Measurements from ENCODE around the gene POLR1A.

The POLR1A gene

GRCh38 chr2:86105252-86105968 is at the start of gene POLR1A:
Gene POLR1A, minus strand, starts transcription at chr2:86105886. Its CDS starts 110 bp downstream, at chr2:86105776.
- TF ChIP-seq ZBTB20 (tag by site-specific recombination; IDR thresholded peaks at IDR 0.05) (peak; percentile 39; the same call in 1 of the 2 replicates), ZNF76 (tag by site-specific recombination; IDR thresholded peaks at IDR 0.05; ENCODE audit: borderline replicate concordance, low read depth) (peak; percentile 96), ZNF2 (tag by site-specific recombination; IDR thresholded peaks at IDR 0.05) (no peak), ZNF660 (tag by site-specific recombination; IDR thresholded peaks at IDR 0.05) (no peak), BCL6B (tag by site-specific recombination; IDR thresholded peaks at IDR 0.05) (no peak), ZNF830 (tag by site-specific recombination; IDR thresholded peaks at IDR 0.05; ENCODE audit: low read depth) (no peak), ZNF600 (tag by site-specific recombination; IDR thresholded peaks at IDR 0.05) (peak; percentile 56), ZNF335 (tag by site-specific recombination; conservative IDR thresholded peaks at IDR 0.05) (peak; percentile 94), ZNF146 (tag by site-specific recombination; IDR thresholded peaks at IDR 0.05) (no peak), INSM2 (tag by site-specific recombination; IDR thresholded peaks at IDR 0.05) (no peak), ZFP41 (tag by site-specific recombination; IDR thresholded peaks at IDR 0.05; ENCODE audit: borderline replicate concordance) (no peak), ZFHX2 (tag by site-specific recombination; conservative IDR thresholded peaks at IDR 0.05) (no peak), ZNF23 (tag by site-specific recombination; IDR thresholded peaks at IDR 0.05; ENCODE audit: borderline replicate concordance) (no peak), ZNF518A (tag by site-specific recombination; conservative IDR thresholded peaks at IDR 0.05; ENCODE audit: low read depth) (0 out of 2 replicates have a peak, but pooled peaks have one; percentile 15)

GRCh38 chr2:86150502-86150901 is 44.8 kb upstream of the POLR1A start:
- peaks cover 62 to 75% of the 10 kb centered on the region in 2 experiments for H3K36me3 ChIP-seq (ENCODE audit: control insufficient read depth in 2 of 2, insufficient read depth in 1 of 2, low read length in 2 of 2)
- no peaks in the 10 kb centered on the region for H3K9me3 ChIP-seq (ENCODE audit: control insufficient read depth, insufficient read depth, low read depth, low read length)
- no peak overlapping the region for H3K27ac ChIP-seq (ENCODE audit: extremely low read depth, low read depth, low read length)
- ChIA-PET POLR2A (interaction anchor here (0.7 to 1.6 kb wide), 2 partner anchors 45 to 612 kb away, joined by 4 to 5 read pairs; partner anchors contain the start of genes MAT2A, POLR1A and PTCD3), CTCF (interaction anchor here (0.7 kb wide), 1 partner anchor 323 kb away, joined by 3 read pairs; no protein-coding TSS in a partner anchor)
- no peak overlapping the region for H3K4me3 ChIP-seq (ENCODE audit: low read depth, low read length)
- H3K4me1 ChIP-seq (ENCODE audit: control insufficient read depth, insufficient read depth, low read length) = no peaks in the 10 kb centered on the region
- TF ChIP-seq ZNF221 (tag by site-specific recombination; IDR thresholded peaks at IDR 0.05; ENCODE audit: borderline replicate concordance) = no peak
- TF ChIP-seq ZNF341 (tag by site-specific recombination; IDR thresholded peaks at IDR 0.05; ENCODE audit: low read depth) = no peak
- no peak for TF ChIP-seq HOXC10 (CRISPR knock-in tag; IDR thresholded peaks at IDR 0.05)
- no peak for TF ChIP-seq PRDM4 (tag by site-specific recombination; IDR thresholded peaks at IDR 0.05)
- TF ChIP-seq ZNF23 (tag by site-specific recombination; IDR thresholded peaks at IDR 0.05; ENCODE audit: borderline replicate concordance) = no peak

More at GRCh38 chr2:86105252-86105968, at the start of gene POLR1A:
- peak within 1 kb of the TSS; percentile 63 for H3K27ac ChIP-seq (ENCODE audit: extremely low read depth, low read depth, low read length)
- H3K36me3 ChIP-seq (ENCODE audit: control insufficient read depth in 2 of 2, insufficient read depth in 1 of 2, low read length in 2 of 2) = peaks cover 28 to 65% of the 10 kb centered on the region in 2 experiments
- H3K4me3 ChIP-seq (ENCODE audit: low read depth, low read length) = peak within 1 kb of the TSS; percentile 92
- no peaks in the 10 kb centered on the region for H3K9me3 ChIP-seq (ENCODE audit: control insufficient read depth, insufficient read depth, low read depth, low read length)
- no peaks in the 10 kb centered on the region for H3K4me1 ChIP-seq (ENCODE audit: control insufficient read depth, insufficient read depth, low read length)
- ChIA-PET CTCF (interaction anchor here (0.6 to 2.0 kb wide), 4 partner anchors 13 to 586 kb away, joined by 3 to 5 read pairs (median 4); no protein-coding TSS in a partner anchor), POLR2A (interaction anchor here (0.6 to 1.8 kb wide), 24 partner anchors 9 to 567 kb away, joined by 3 to 12 read pairs (median 4); partner anchors contain the start of genes IMMT, KDM3A and MAT2A)
